IPS DF 6.9 (cell line): ENCODE results near the gene KDM5A.
"Not testable (repeated sequence)": the region's sequence is repeated elsewhere in the genome, so short reads cannot be mapped to it uniquely, and the experiment has no call there.

ENCODE experiments used
- DNase-seq: peaks from one replicate; pipeline ENCODE4 v3.0.0-alpha.2; 2013; ENCODE audit warnings: low read depth, low spot score
- H3K27ac ChIP-seq: one replicate; pipeline ENCODE4 v1.5.1; 2013; ENCODE audit warnings: low read length, control low read depth
- H3K27me3 ChIP-seq: 2 replicates; pipeline ENCODE4 v1.6.1; 2013; ENCODE audit warnings: mild to moderate bottlenecking, low read length; ENCODE audit not compliant: control insufficient read depth, insufficient read depth
- H3K36me3 ChIP-seq: 2 replicates; pipeline ENCODE4 v1.6.1; 2013; ENCODE audit warnings: low read length; ENCODE audit not compliant: control insufficient read depth, insufficient read depth
- H3K4me1 ChIP-seq: 2 replicates; pipeline ENCODE4 v1.6.1; 2013; ENCODE audit warnings: low read length; ENCODE audit not compliant: control insufficient read depth, insufficient read depth
- H3K4me3 ChIP-seq: 2 replicates; pipeline ENCODE4 v1.5.1; 2013; ENCODE audit warnings: mild to moderate bottlenecking, low read length
- H3K9me3 ChIP-seq: 2 replicates; pipeline ENCODE4 v1.6.1; 2013; ENCODE audit warnings: low read length, inconsistent platforms; ENCODE audit not compliant: control insufficient read depth, insufficient read depth
- WGBS: extraction: QIAGEN DNeasy Blood & Tissue Kit; methylation state at CpG from one replicate; pipeline ENCODE4 v1.1.7; 2013; ENCODE audit warnings: mixed read lengths, missing lambda C conversion rate; ENCODE audit not compliant: insufficient read length, insufficient coverage; 5-methylcytosine and 5-hydroxymethylcytosine counted together

The KDM5A gene

DNA sequence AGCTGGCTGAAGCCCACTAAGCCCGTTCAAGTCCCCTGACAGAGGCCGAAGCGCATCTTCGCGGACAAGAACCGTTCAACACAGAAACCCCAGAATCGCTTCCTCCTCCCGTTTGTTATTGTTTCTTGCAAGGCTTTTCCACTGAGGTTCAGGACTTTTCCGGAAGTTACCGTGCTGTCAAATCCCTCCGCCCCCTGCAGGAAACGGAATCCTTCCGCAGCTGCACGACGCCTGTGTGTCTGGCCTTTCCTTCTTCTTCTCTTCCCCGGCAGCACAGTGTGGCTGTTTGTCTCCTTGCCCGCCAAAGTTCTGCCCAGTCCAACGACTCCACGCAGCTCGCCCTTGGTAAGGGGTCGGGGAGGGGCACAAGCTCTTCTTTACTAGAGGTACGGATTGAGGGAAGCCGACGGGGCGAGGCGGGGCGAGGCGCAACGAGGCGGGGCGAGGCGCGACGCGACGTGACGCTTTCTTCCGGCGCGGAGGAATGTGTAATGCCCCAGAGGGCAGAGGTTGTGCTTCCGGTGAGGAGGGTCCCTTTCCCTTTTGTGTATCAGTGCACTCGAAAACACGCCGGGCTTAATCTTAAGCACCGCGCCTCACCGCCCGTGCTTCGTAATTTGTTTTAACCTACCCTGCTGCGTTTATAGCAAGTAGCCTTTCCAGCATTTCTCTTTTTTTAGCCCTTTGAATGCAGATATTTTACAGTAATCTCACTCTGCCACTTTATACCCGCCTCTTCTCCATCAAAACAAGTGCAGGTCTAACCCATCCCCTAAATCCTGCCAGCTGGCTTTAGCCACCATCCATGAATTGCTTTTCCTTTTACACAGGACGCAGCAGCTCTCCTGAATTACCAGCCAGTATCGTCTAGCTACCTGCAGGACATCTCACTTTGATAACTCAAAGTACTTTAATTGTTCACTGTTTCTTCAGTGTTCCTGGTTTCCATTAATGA is at the start of gene KDM5A:
Gene KDM5A (minus strand): TSS at position 179 of the 955 bp plus-strand sequence. CDS start 229 bp downstream, outside the sequence.
- H3K27me3 ChIP-seq = no peaks in the 10 kb centered on the region
- no peak within 1 kb of the TSS for H3K27ac ChIP-seq
- H3K4me3 ChIP-seq = peak within 1 kb of the TSS; percentile 89
- no peaks in the 10 kb centered on the region for H3K9me3 ChIP-seq
- no peaks in the 10 kb centered on the region for H3K36me3 ChIP-seq
- no CpG with 5 or more reads among the region's 53 CpGs for WGBS
- no peaks in the 10 kb centered on the region for H3K4me1 ChIP-seq
- DNase-seq = peak; percentile 70

DNA sequence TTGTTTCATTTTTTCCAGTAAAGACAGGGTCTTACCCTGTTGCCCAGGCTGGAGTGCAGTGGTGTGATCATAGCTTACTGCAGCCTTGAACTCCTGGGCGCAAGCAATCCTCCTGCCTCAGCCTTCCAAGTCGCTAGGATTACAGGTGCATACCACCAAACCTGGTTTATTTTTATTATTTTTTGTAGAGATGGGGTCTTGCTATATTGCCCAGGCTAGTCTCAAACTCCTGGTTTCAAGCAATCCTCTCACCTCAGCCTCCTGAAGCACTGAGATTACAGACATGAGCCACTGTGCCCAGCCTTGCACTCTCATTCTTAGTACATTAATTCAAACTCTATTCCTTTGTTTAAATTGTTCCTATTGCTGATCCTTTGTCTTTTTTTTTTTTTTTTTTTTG is 46.6 kb upstream of the KDM5A start:
- not testable (repeated sequence) for H3K27me3 ChIP-seq, H3K9me3 ChIP-seq, DNase-seq, H3K4me3 ChIP-seq, H3K4me1 ChIP-seq, H3K27ac ChIP-seq
- H3K36me3 ChIP-seq = peaks cover 15% of the 10 kb centered on the region; the same call in 1 of the 2 replicates
- WGBS = no CpG with 5 or more reads among the region's 2 CpGs

DNA sequence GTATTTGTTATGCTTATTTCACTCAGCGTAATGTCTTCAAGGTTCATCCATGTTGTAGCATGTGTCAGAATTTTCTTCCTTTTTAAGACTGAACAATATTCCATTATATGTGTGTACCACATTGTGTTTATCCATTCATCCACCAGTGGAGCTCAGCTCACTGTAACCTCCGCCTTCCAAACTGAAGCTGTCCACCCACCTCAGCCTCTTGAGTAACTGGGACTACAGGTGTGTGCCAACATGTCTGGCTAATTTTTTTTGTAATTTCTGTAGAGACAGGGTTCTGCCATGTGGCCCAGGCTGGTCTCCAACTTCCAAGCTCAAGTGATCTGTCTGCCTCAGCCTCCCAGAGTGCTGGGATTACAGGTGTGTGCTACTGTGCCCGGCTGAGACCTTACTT is 33.4 kb upstream of the KDM5A start:
- Histone ChIP-seq H3K9me3 (no peaks in the 10 kb centered on the region), H3K27ac (no peak overlapping the region), H3K4me3 (no peak overlapping the region), H3K4me1 (no peaks in the 10 kb centered on the region), H3K27me3 (no peaks in the 10 kb centered on the region), H3K36me3 (peaks cover 32% of the 10 kb centered on the region)
- WGBS = no CpG with 5 or more reads among the region's 3 CpGs
- no peak for DNase-seq

DNA sequence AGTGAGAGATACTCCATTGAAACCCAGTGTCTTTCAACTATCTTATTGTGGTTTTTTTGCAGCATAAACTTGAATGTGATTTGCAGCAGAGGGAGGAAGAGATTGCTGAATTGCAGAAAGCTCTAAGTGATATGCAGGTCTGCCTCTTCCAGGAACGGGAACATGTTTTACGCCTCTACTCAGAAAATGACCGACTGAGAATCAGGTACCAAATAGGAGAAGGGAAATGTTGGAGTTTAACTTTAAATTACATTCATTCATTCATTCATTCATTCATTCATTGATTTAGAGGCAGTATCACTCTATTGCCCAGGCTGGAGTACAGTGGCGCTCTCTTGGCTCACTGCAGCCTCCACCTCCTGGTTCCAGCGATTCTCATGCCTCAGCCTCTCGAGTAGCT is 29.3 kb upstream of the KDM5A start:
- Histone ChIP-seq H3K9me3 (no peaks in the 10 kb centered on the region), H3K27ac (no peak overlapping the region), H3K36me3 (peaks cover 35% of the 10 kb centered on the region), H3K4me1 (no peaks in the 10 kb centered on the region), H3K27me3 (no peaks in the 10 kb centered on the region), H3K4me3 (no peak overlapping the region)
- no peak for DNase-seq
- WGBS = no CpG with 5 or more reads among the region's 6 CpGs

- WGBS = no CpG with 5 or more reads among the region's 2 CpGs
- H3K4me3 ChIP-seq = no peak overlapping the region
- no peaks in the 10 kb centered on the region for H3K27me3 ChIP-seq
- H3K27ac ChIP-seq = no peak overlapping the region
- DNase-seq = no peak
- peaks cover 32% of the 10 kb centered on the region for H3K36me3 ChIP-seq
- H3K4me1 ChIP-seq = no peaks in the 10 kb centered on the region
- H3K9me3 ChIP-seq = no peaks in the 10 kb centered on the region
These were observed 25.7 kb upstream of the KDM5A start for GRCh38 chr12:414859-415258.

GRCh38 chr12:402029-402389 is 12.9 kb upstream of the KDM5A start:
- Histone ChIP-seq H3K36me3 (peaks cover 8% of the 10 kb centered on the region), H3K4me3 (peak overlapping the region; percentile 96), H3K9me3 (no peaks in the 10 kb centered on the region), H3K27ac (no peak overlapping the region), H3K27me3 (no peaks in the 10 kb centered on the region), H3K4me1 (peaks cover 1% of the 10 kb centered on the region; the same call in 1 of the 2 replicates)
- WGBS = no CpG with 5 or more reads among the region's 8 CpGs
- no peak for DNase-seq

GRCh38 chr12:401235-402028 is 12.3 kb upstream of the KDM5A start, which contains the start of gene CCDC77:
Gene CCDC77, plus strand, starts transcription at chr12:401644. Its CDS starts 7,740 bp downstream, at chr12:409384.
- no peak within 1 kb of the TSS for H3K27ac ChIP-seq
- peaks cover 1% of the 10 kb centered on the region; the same call in 1 of the 2 replicates for H3K4me1 ChIP-seq

DNA sequence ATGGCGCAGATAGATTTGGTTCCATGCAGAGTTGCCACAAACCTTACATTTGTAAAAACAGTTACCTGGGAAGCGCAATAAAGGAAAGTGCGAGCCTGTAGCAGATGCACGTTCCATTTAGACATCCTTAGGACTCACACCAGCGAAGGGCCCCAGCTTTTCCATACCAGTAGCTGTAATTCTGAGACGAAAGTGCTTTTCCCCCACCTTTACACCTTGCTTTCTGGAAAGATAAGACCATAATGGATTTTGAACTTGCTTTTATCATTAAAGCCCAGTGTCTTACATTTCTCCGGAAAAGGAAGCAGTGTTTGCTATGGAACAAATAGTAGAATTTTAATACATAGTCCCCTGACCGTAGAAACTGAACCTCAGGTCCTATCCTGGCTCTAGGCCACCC is 11.7 kb upstream of the KDM5A start:
- peaks cover 1% of the 10 kb centered on the region; the same call in 1 of the 2 replicates for H3K4me1 ChIP-seq
- WGBS = no CpG with 5 or more reads among the region's 8 CpGs
- peaks cover 3% of the 10 kb centered on the region for H3K36me3 ChIP-seq
- H3K27ac ChIP-seq = no peak overlapping the region
- no peak for DNase-seq
- H3K9me3 ChIP-seq = no peaks in the 10 kb centered on the region
- H3K4me3 ChIP-seq = peak overlapping the region; percentile 38; the same call in 1 of the 2 replicates
- H3K27me3 ChIP-seq = no peaks in the 10 kb centered on the region

More at GRCh38 chr12:401235-402028, 12.3 kb upstream of the KDM5A start, which contains the start of gene CCDC77:
- Histone ChIP-seq H3K27me3 (no peaks in the 10 kb centered on the region), H3K36me3 (peaks cover 5% of the 10 kb centered on the region), H3K9me3 (no peaks in the 10 kb centered on the region), H3K4me3 (peak within 1 kb of the TSS; percentile 96)
- peak; percentile 73 for DNase-seq
- no CpG with 5 or more reads among the region's 45 CpGs for WGBS

GRCh38 chr12:388541-389141 is 479 bp downstream of the KDM5A start:
- Histone ChIP-seq H3K4me3 (peak overlapping the region; percentile 89), H3K27me3 (no peaks in the 10 kb centered on the region), H3K27ac (no peak overlapping the region), H3K4me1 (no peaks in the 10 kb centered on the region), H3K36me3 (no peaks in the 10 kb centered on the region), H3K9me3 (no peaks in the 10 kb centered on the region)
- WGBS = no CpG with 5 or more reads among the region's 35 CpGs
- no peak for DNase-seq

DNA sequence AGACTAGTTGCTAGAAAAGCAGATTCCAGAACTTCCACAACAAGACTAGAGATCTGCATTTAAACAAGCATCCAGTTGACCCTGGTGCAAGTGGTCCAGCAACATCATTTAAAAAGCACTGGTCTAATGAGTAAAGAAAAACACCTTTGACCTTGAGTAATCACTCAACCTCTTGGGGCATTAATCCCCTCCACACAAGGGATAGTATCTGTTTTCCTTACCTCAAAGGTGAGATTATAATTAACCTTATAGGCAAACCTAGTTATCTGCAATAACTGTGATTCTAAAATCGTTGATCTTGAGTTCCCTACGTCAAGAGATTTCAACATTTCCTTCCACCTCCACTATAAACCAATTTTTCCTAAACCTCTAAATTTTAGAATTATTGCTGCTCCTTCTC is 1.1 kb downstream of the KDM5A start:
- Histone ChIP-seq H3K9me3 (no peaks in the 10 kb centered on the region), H3K27ac (no peak overlapping the region), H3K36me3 (no peaks in the 10 kb centered on the region), H3K27me3 (no peaks in the 10 kb centered on the region), H3K4me3 (peak overlapping the region; percentile 89; the same call in 1 of the 2 replicates), H3K4me1 (no peaks in the 10 kb centered on the region)
- 100% methylated on average over 1 of the region's 2 CpGs for WGBS
- no peak for DNase-seq
